SK-N-SH (cell line): ENCODE results near the gene DHPS. TPM values are rescaled to one million over a fixed set of nuclear protein-coding genes. Genes with fewer than 3 reads are reported as not detected.
A peak's percentile ranks its signal among the peaks of the same experiment; 100 is the strongest.

Experiments
- CTCF ChIA-PET: fragments of 300-600, 350-600 bp; formaldehyde crosslinking; extraction: SDS; loops from one replicate; lab custom pipeline; 2021; lab: Yijun Ruan, JAX
- POLR2A ChIA-PET: fragments of 350-600 bp; sonication (Branson Sonifier 250); formaldehyde crosslinking; extraction: SDS; loops from one replicate; lab custom pipeline; 2020; ENCODE audit warnings: antibody characterized with exemption, inconsistent platforms; lab: Yijun Ruan, JAX
- DNase-seq: peaks from one replicate; pipeline ENCODE4 v3.0.0; 2012
- H2AFZ ChIP-seq: fragments of 200-600 bp; sonication (generic); 2 replicates; pipeline ENCODE4 v1.8.1; 2016; ENCODE audit warnings: antibody characterized with exemption, mild to moderate bottlenecking, low read depth
- H3F3A ChIP-seq: fragments of 200-600 bp; sonication (generic); replicated peaks from 2 replicates; pipeline ENCODE3; 2016; ENCODE audit warnings: antibody characterized with exemption, mild to moderate bottlenecking; ENCODE audit not compliant: insufficient read depth
- H3K27ac ChIP-seq, 2 experiments: fragments of 200-500 bp in 1 of 2; fragments of 200-600 bp in 1 of 2; sonication (Bioruptor generic) in 1 of 2; sonication (generic), shearing (Covaris generic) in 1 of 2; 2 replicates each; pipeline versions ENCODE4 v1.5.1 to v1.6.1; 2014 to 2016; ENCODE audit warnings: low read depth in 2 of 2, inconsistent platforms in 1 of 2, low read length in 1 of 2, mild to moderate bottlenecking in 1 of 2, mixed read lengths in 1 of 2
- H3K27me3 ChIP-seq: fragments of 200-600 bp; sonication (generic), shearing (Covaris generic); 2 replicates; pipeline ENCODE4 v1.6.1; 2016; ENCODE audit warnings: mixed run types; ENCODE audit not compliant: insufficient read depth
- H3K36me3 ChIP-seq, 2 experiments: fragments of 200-500 bp in 1 of 2; fragments of 200-600 bp in 1 of 2; sonication (Bioruptor generic) in 1 of 2; sonication (generic) in 1 of 2; replicated peaks in 1 of 2; 2 replicates each; pipeline versions ENCODE3 to v1.5.1; 2014 to 2016; ENCODE audit warnings: low read length in 1 of 2, mild to moderate bottlenecking in 1 of 2; ENCODE audit not compliant: insufficient read depth in 2 of 2, control insufficient read depth in 1 of 2
- H3K4me1 ChIP-seq, 2 experiments: fragments of 200-500 bp in 1 of 2; fragments of 200-600 bp in 1 of 2; sonication (Bioruptor generic) in 1 of 2; sonication (generic), shearing (Covaris generic) in 1 of 2; 2 replicates each; pipeline versions ENCODE4 v1.5.1 to v1.6.1; 2014 to 2016; ENCODE audit warnings: low read depth in 1 of 2, low read length in 1 of 2, mixed run types in 1 of 2; ENCODE audit not compliant: insufficient read depth in 2 of 2, control insufficient read depth in 1 of 2
- H3K4me2 ChIP-seq: fragments of 200-600 bp; sonication (generic), shearing (Covaris generic); 2 replicates; pipeline ENCODE4 v1.6.1; 2017; ENCODE audit warnings: mixed run types
- H3K4me3 ChIP-seq, 2 experiments: fragments of 200-500 bp in 1 of 2; fragments of 200-600 bp in 1 of 2; sonication (Bioruptor generic) in 1 of 2; sonication (generic), shearing (Covaris generic) in 1 of 2; 2 replicates each; pipeline versions ENCODE4 v1.5.1 to v1.8.1; 2014 to 2016; ENCODE audit warnings: low read depth in 2 of 2, inconsistent platforms in 1 of 2, low read length in 1 of 2, mild to moderate bottlenecking in 1 of 2, mixed read lengths in 1 of 2, moderate library complexity in 1 of 2
- H3K79me2 ChIP-seq: fragments of 200-600 bp; sonication (generic); 2 replicates; pipeline ENCODE4 v1.8.1; 2017; ENCODE audit warnings: mild to moderate bottlenecking; ENCODE audit not compliant: insufficient read depth
- H3K9ac ChIP-seq: fragments of 200-600 bp; sonication (generic); 2 replicates; pipeline ENCODE4 v1.6.1; 2017; ENCODE audit warnings: mixed run types
- H3K9me2 ChIP-seq: fragments of 200-600 bp; sonication (generic); 2 replicates; pipeline ENCODE4 v1.6.1; 2017; ENCODE audit warnings: mixed run types
- H3K9me3 ChIP-seq: fragments of 200-600 bp; sonication (generic); 2 replicates; pipeline ENCODE4 v1.6.1; 2017; ENCODE audit warnings: mixed run types, mild to moderate bottlenecking, moderate library complexity
- H4K20me1 ChIP-seq: fragments of 200-600 bp; sonication (generic); 2 replicates; pipeline ENCODE4 v1.6.1; 2017; ENCODE audit warnings: mild to moderate bottlenecking, mixed run types; ENCODE audit not compliant: insufficient read depth
- CHD2 ChIP-seq: fragments of 150-350 bp; IDR thresholded peaks from 2 replicates; pipeline ENCODE4 v1.6.1; 2018; ENCODE audit warnings: low read length; ENCODE audit not compliant: partially characterized antibody
- EP300 ChIP-seq, 2 experiments: IDR thresholded peaks; 2 replicates each; pipeline versions ENCODE4 v1.4.0 to v1.6.1; 2012; ENCODE audit warnings: borderline replicate concordance in 1 of 2, low read depth in 1 of 2, low read length in 1 of 2
- FOXJ3 ChIP-seq: sonication (generic); formaldehyde crosslinking; IDR thresholded peaks from 2 replicates; pipeline ENCODE4 v1.5.1; 2020; ENCODE audit warnings: mild to moderate bottlenecking, missing genetic modification reagents
- FOXM1 ChIP-seq: IDR thresholded peaks from 2 replicates; pipeline ENCODE4 v1.4.0; 2012; ENCODE audit warnings: low read depth, mild to moderate bottlenecking
- GATA2 ChIP-seq: sonication (generic); formaldehyde crosslinking; IDR thresholded peaks from 2 replicates; pipeline ENCODE4 v1.5.0; 2020; ENCODE audit warnings: mild to moderate bottlenecking, missing genetic modification reagents
- NRF1 ChIP-seq: IDR thresholded peaks from 2 replicates; pipeline ENCODE4 v1.6.1; 2012; ENCODE audit warnings: low read depth, mild to moderate bottlenecking, low read length
- POLR2AphosphoS5 ChIP-seq: IDR thresholded peaks from 2 replicates; pipeline ENCODE4 v1.6.1; 2012; ENCODE audit warnings: low read depth, low read length
- RAD21 ChIP-seq: IDR thresholded peaks from 2 replicates; pipeline ENCODE4 v1.6.1; 2012; ENCODE audit warnings: mild to moderate bottlenecking, low read length
- RCOR1 ChIP-seq: fragments of 150-350 bp; IDR thresholded peaks from 2 replicates; pipeline ENCODE4 v1.6.1; 2017; ENCODE audit warnings: antibody characterized with exemption, low read length
- RFX5 ChIP-seq: IDR thresholded peaks from 2 replicates; pipeline ENCODE4 v1.6.1; 2012; ENCODE audit warnings: mild to moderate bottlenecking, improper control_type of control experiment, low read length
- RXRA ChIP-seq: IDR thresholded peaks from 2 replicates; pipeline ENCODE4 v1.4.0; 2012; ENCODE audit warnings: low read depth, mild to moderate bottlenecking, borderline replicate concordance
- SIN3A ChIP-seq: IDR thresholded peaks from 2 replicates; pipeline ENCODE4 v1.6.1; 2012; ENCODE audit warnings: low read depth, mild to moderate bottlenecking, low read length, moderate library complexity, borderline replicate concordance
- TAF1 ChIP-seq: IDR thresholded peaks from 2 replicates; pipeline ENCODE4 v1.6.1; 2012; ENCODE audit warnings: low read depth, mild to moderate bottlenecking, low read length, moderate library complexity, borderline replicate concordance
- TCF12 ChIP-seq: IDR thresholded peaks from 2 replicates; pipeline ENCODE4 v1.4.0; 2012
- TEAD4 ChIP-seq: IDR thresholded peaks from 2 replicates; pipeline ENCODE4 v1.4.0; 2012; ENCODE audit warnings: mild to moderate bottlenecking, borderline replicate concordance; ENCODE audit not compliant: insufficient read depth
- USF1 ChIP-seq: IDR thresholded peaks from 2 replicates; pipeline ENCODE4 v1.4.0; 2012; ENCODE audit warnings: low read depth, borderline replicate concordance
- WGBS: methylation state at CpG from one replicate; pipeline ENCODE4 v1.1.6; 2017; ENCODE audit warnings: low lambda C conversion rate; 5-methylcytosine and 5-hydroxymethylcytosine counted together
- polyA plus RNA-seq, 3 experiments: library from polyadenylated mRNA; depleted of rRNA; stranded (reverse); fragments of >200 nt; gene quantifications; 2 replicates each; pipeline ENCODE4 v1.2.3, GENCODE V29; 2012
- TF ChIP-seq, protein P1 (sequence below): IDR thresholded peaks from 2 replicates; pipeline ENCODE4 v1.6.1; 2012; ENCODE audit warnings: mild to moderate bottlenecking, low read depth, low read length, moderate library complexity
- TF ChIP-seq, protein P2 (sequence below): fragments of 200-600 bp; sonication (generic); IDR thresholded peaks from 2 replicates; pipeline ENCODE4 v1.6.1; 2017; ENCODE audit warnings: antibody characterized with exemption, mild to moderate bottlenecking, moderate library complexity

Gene DHPS
- polyA plus RNA-seq, 1 of the 3 experiments (the other 2 are of a cell fraction), result 179 TPM

GRCh38 chr19:12675940-12676339 is 5.7 kb downstream of the DHPS start:
- H3K27me3 ChIP-seq, result no peaks in the 10 kb centered on the region
- no peaks in the 10 kb centered on the region for H3K9me2 ChIP-seq
- H3K4me2 ChIP-seq, result no peak overlapping the region
- H3K4me3 ChIP-seq, result peak overlapping the region in 1 of 2 experiments; percentile 20; a peak in 1 of 4 replicates
- peaks cover 19% of the 10 kb centered on the region for H3F3A ChIP-seq
- peaks cover 12% of the 10 kb centered on the region for H4K20me1 ChIP-seq
- no peak overlapping the region for H3K9ac ChIP-seq
- no peak for DNase-seq
- peaks cover 46 to 49% of the 10 kb centered on the region in 2 experiments for H3K36me3 ChIP-seq
- H3K4me1 ChIP-seq, result peaks cover 0 to 4% of the 10 kb centered on the region in 2 experiments; a peak in 1 of 4 replicates
- H3K27ac ChIP-seq, result no peak overlapping the region
- CTCF ChIA-PET, result interaction anchor here (0.7 to 2.2 kb wide), 11 partner anchors 10 to 616 kb away, joined by 3 to 11 read pairs (median 3); partner anchors contain the start of genes FBXW9, MAN2B1, WDR83 and ZNF490
- H3K9me3 ChIP-seq, result no peaks in the 10 kb centered on the region
- peaks cover 37% of the 10 kb centered on the region for H3K79me2 ChIP-seq
- POLR2A ChIA-PET, result interaction anchor here (1.4 kb wide), 1 partner anchor 10 kb away, joined by 6 read pairs; the partner anchor contains the start of genes MAN2B1 and WDR83
- no peak overlapping the region for H2AFZ ChIP-seq
- no CpG with 5 or more reads among the region's 15 CpGs for WGBS
- TF ChIP-seq RAD21 (no peak), EP300 (IDR thresholded peaks at IDR 0.05; ENCODE audit: borderline replicate concordance in 1 of 2, low read depth in 1 of 2, low read length in 1 of 2) (no peak), CHD2 (no peak), TEAD4 (no peak), TAF1 (no peak), FOXJ3 (CRISPR knock-in tag) (no peak), RCOR1 (no peak), TCF12 (no peak)
- TF ChIP-seq, protein P1, sequence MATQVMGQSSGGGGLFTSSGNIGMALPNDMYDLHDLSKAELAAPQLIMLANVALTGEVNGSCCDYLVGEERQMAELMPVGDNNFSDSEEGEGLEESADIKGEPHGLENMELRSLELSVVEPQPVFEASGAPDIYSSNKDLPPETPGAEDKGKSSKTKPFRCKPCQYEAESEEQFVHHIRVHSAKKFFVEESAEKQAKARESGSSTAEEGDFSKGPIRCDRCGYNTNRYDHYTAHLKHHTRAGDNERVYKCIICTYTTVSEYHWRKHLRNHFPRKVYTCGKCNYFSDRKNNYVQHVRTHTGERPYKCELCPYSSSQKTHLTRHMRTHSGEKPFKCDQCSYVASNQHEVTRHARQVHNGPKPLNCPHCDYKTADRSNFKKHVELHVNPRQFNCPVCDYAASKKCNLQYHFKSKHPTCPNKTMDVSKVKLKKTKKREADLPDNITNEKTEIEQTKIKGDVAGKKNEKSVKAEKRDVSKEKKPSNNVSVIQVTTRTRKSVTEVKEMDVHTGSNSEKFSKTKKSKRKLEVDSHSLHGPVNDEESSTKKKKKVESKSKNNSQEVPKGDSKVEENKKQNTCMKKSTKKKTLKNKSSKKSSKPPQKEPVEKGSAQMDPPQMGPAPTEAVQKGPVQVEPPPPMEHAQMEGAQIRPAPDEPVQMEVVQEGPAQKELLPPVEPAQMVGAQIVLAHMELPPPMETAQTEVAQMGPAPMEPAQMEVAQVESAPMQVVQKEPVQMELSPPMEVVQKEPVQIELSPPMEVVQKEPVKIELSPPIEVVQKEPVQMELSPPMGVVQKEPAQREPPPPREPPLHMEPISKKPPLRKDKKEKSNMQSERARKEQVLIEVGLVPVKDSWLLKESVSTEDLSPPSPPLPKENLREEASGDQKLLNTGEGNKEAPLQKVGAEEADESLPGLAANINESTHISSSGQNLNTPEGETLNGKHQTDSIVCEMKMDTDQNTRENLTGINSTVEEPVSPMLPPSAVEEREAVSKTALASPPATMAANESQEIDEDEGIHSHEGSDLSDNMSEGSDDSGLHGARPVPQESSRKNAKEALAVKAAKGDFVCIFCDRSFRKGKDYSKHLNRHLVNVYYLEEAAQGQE, result no peak
- TF ChIP-seq, protein P2, sequence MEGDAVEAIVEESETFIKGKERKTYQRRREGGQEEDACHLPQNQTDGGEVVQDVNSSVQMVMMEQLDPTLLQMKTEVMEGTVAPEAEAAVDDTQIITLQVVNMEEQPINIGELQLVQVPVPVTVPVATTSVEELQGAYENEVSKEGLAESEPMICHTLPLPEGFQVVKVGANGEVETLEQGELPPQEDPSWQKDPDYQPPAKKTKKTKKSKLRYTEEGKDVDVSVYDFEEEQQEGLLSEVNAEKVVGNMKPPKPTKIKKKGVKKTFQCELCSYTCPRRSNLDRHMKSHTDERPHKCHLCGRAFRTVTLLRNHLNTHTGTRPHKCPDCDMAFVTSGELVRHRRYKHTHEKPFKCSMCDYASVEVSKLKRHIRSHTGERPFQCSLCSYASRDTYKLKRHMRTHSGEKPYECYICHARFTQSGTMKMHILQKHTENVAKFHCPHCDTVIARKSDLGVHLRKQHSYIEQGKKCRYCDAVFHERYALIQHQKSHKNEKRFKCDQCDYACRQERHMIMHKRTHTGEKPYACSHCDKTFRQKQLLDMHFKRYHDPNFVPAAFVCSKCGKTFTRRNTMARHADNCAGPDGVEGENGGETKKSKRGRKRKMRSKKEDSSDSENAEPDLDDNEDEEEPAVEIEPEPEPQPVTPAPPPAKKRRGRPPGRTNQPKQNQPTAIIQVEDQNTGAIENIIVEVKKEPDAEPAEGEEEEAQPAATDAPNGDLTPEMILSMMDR, result no peak

GRCh38 chr19:12675399-12675798 is 6.3 kb downstream of the DHPS start:
- ChIA-PET CTCF (interaction anchor here (1.9 kb wide), 1 partner anchor 9 kb away, joined by 9 read pairs; the partner anchor contains the start of genes MAN2B1 and WDR83), POLR2A (no interaction called here)
- WGBS, result 100% methylated on average over 6 of the region's 10 CpGs

More at GRCh38 chr19:12675399-12675798, 6.3 kb downstream of the DHPS start:
- no peak overlapping the region for H3K9ac ChIP-seq
- no peaks in the 10 kb centered on the region for H3K9me2 ChIP-seq
- no peak overlapping the region for H3K4me3 ChIP-seq
- H4K20me1 ChIP-seq, result peaks cover 12% of the 10 kb centered on the region
- no peaks in the 10 kb centered on the region for H3K27me3 ChIP-seq
- peaks cover 46 to 53% of the 10 kb centered on the region in 2 experiments for H3K36me3 ChIP-seq
- H3F3A ChIP-seq, result peaks cover 21% of the 10 kb centered on the region
- H3K4me1 ChIP-seq, result peaks cover 4 to 9% of the 10 kb centered on the region in 2 experiments; a peak in 2 of 4 replicates
- TF ChIP-seq SIN3A, result no peak
- TF ChIP-seq NRF1, result no peak
- no peak for TF ChIP-seq RFX5
- TF ChIP-seq, protein P1, result no peak
- no peak for TF ChIP-seq RXRA
- TF ChIP-seq FOXM1, result no peak
- no peak for TF ChIP-seq GATA2 (CRISPR knock-in tag)
- no peak for TF ChIP-seq USF1
- no peak for TF ChIP-seq POLR2AphosphoS5
- H3K79me2 ChIP-seq, result peaks cover 38% of the 10 kb centered on the region
- DNase-seq, result no peak
- H2AFZ ChIP-seq, result no peak overlapping the region
- no peak overlapping the region; a peak in 1 of 4 replicates for H3K27ac ChIP-seq
- no peaks in the 10 kb centered on the region for H3K9me3 ChIP-seq
- H3K4me2 ChIP-seq, result no peak overlapping the region
